HEK293 (cell line): Measurements from ENCODE around the gene STEAP3.
A peak's percentile ranks its signal among the peaks of the same experiment; 100 is the strongest.

Experiments
- CTCF ChIA-PET: fragments of 350-600 bp; formaldehyde crosslinking; extraction: SDS; loops from one replicate; lab custom pipeline; 2021; ENCODE audit warnings: antibody characterized with exemption; lab: Yijun Ruan, JAX
- POLR2A ChIA-PET: fragments of 300-600 bp; formaldehyde crosslinking; extraction: SDS; loops from one replicate; lab custom pipeline; 2020; ENCODE audit warnings: antibody characterized with exemption, inconsistent platforms; lab: Yijun Ruan, JAX
- H3K27ac ChIP-seq: fragments of 200-500 bp; sonication (Bioruptor generic); 2 replicates; pipeline ENCODE4 v1.5.1; 2014; ENCODE audit warnings: low read depth, low read length, control low read depth, inconsistent platforms; ENCODE audit errors: extremely low read depth
- H3K36me3 ChIP-seq, 2 experiments: fragments of 200-500 bp in 1 of 2; sonication (Bioruptor generic) in 1 of 2; 1 replicate in 1 of 2; 2 replicates in 1 of 2; pipeline ENCODE4 v1.5.1; 2014 to 2017; ENCODE audit warnings: inconsistent platforms in 2 of 2, low read length in 2 of 2; ENCODE audit not compliant: control insufficient read depth in 2 of 2, insufficient read depth in 1 of 2
- H3K4me1 ChIP-seq: fragments of 200-500 bp; sonication (Bioruptor generic); 2 replicates; pipeline ENCODE4 v1.5.1; 2014; ENCODE audit warnings: mild to moderate bottlenecking, low read length, inconsistent platforms; ENCODE audit not compliant: control insufficient read depth, insufficient read depth
- H3K4me3 ChIP-seq: 2 replicates; pipeline ENCODE4 v1.5.1; 2011; ENCODE audit warnings: low read depth, mild to moderate bottlenecking, control low read depth, low read length, moderate library complexity
- H3K9me3 ChIP-seq: fragments of 200-500 bp; sonication (Bioruptor generic); 2 replicates; pipeline ENCODE4 v1.5.1; 2014; ENCODE audit warnings: low read depth, low read length, inconsistent platforms; ENCODE audit not compliant: control insufficient read depth, insufficient read depth
- BCL11A ChIP-seq: fragments of 450-650 bp; formaldehyde crosslinking; IDR thresholded peaks from 2 replicates; pipeline ENCODE4 v1.5.1; 2016; ENCODE audit warnings: low read depth, missing biosample characterization, missing genetic modification characterization
- CTCF ChIP-seq: fragments of 450-650 bp; formaldehyde crosslinking; IDR thresholded peaks from 2 replicates; pipeline ENCODE4 v1.5.1; 2016; ENCODE audit warnings: missing biosample characterization, missing genetic modification characterization
- PATZ1 ChIP-seq: fragments of 450-650 bp; formaldehyde crosslinking; IDR thresholded peaks from 2 replicates; pipeline ENCODE4 v1.5.1; 2016; ENCODE audit warnings: missing biosample characterization, missing genetic modification characterization
- ZBTB10 ChIP-seq: fragments of 450-650 bp; formaldehyde crosslinking; IDR thresholded peaks from 2 replicates; pipeline ENCODE4 v1.5.1; 2016; ENCODE audit warnings: missing biosample characterization, missing genetic modification characterization
- ZBTB8A ChIP-seq: fragments of 450-650 bp; formaldehyde crosslinking; IDR thresholded peaks from 2 replicates; pipeline ENCODE4 v1.5.1; 2016; ENCODE audit warnings: missing biosample characterization, missing genetic modification characterization
- ZIC2 ChIP-seq: fragments of 450-650 bp; formaldehyde crosslinking; IDR thresholded peaks from 2 replicates; pipeline ENCODE4 v1.5.1; 2016; ENCODE audit warnings: missing biosample characterization, missing genetic modification characterization
- ZNF132 ChIP-seq: fragments of 450-650 bp; formaldehyde crosslinking; IDR thresholded peaks from 2 replicates; pipeline ENCODE4 v1.5.1; 2017; ENCODE audit warnings: missing biosample characterization, missing genetic modification characterization, borderline replicate concordance
- ZNF311 ChIP-seq: fragments of 450-650 bp; formaldehyde crosslinking; IDR thresholded peaks from 2 replicates; pipeline ENCODE4 v1.5.1; 2017; ENCODE audit warnings: missing biosample characterization, missing genetic modification characterization, borderline replicate concordance
- ZNF335 ChIP-seq: fragments of 450-650 bp; formaldehyde crosslinking; conservative IDR thresholded peaks from 2 replicates; pipeline ENCODE4 v1.5.1; 2016; ENCODE audit warnings: missing biosample characterization, missing genetic modification characterization
- ZNF600 ChIP-seq: fragments of 450-650 bp; formaldehyde crosslinking; IDR thresholded peaks from 2 replicates; pipeline ENCODE4 v1.5.1; 2016; ENCODE audit warnings: missing biosample characterization, missing genetic modification characterization

STEAP3 gene

GRCh38 chr2:119222213-119222612, 1.4 kb upstream of the STEAP3 start:
- Histone ChIP-seq H3K36me3 (peaks cover 0 to 4% of the 10 kb centered on the region in 2 experiments; a peak in 1 of 3 replicates), H3K4me1 (peaks cover 18% of the 10 kb centered on the region), H3K4me3 (no peak overlapping the region), H3K9me3 (no peaks in the 10 kb centered on the region), H3K27ac (no peak overlapping the region)
- TF ChIP-seq ZIC2 (tag by site-specific recombination) (peak; percentile 78), ZNF132 (tag by site-specific recombination) (no peak)
- POLR2A ChIA-PET: interaction anchor here (0.6 kb wide), 1 partner anchor 1289 kb away, joined by 4 read pairs; no protein-coding TSS in a partner anchor
- CTCF ChIA-PET: interaction anchor here (0.7 to 0.9 kb wide), 2 partner anchors 11 to 37 kb away, joined by 3 to 5 read pairs; no protein-coding TSS in a partner anchor

GRCh38 chr2:119222863-119223520, 642 bp upstream of the STEAP3 start:
- Histone ChIP-seq H3K4me1 (peaks cover 18% of the 10 kb centered on the region), H3K9me3 (no peaks in the 10 kb centered on the region), H3K27ac (peak overlapping the region; percentile 4; the same call in 1 of the 2 replicates), H3K4me3 (peak overlapping the region; percentile 62), H3K36me3 (peaks cover 0 to 7% of the 10 kb centered on the region in 2 experiments; a peak in 1 of 3 replicates)
- TF ChIP-seq ZNF600 (peak; percentile 20; the same call in 1 of the 2 replicates), ZNF311 (no peak), PATZ1 (no peak), BCL11A (tag by site-specific recombination) (no peak)
- POLR2A ChIA-PET: interaction anchor here (0.5 to 1.0 kb wide), 3 partner anchors 32 to 1682 kb away, joined by 3 to 4 read pairs (median 3); no protein-coding TSS in a partner anchor
- CTCF ChIA-PET: interaction anchor here (0.7 kb wide), 1 partner anchor 10 kb away, joined by 3 read pairs; no protein-coding TSS in a partner anchor

GRCh38 chr2:119224391-119225104, 914 bp downstream of the STEAP3 start:
- H3K36me3 ChIP-seq: peaks cover 0 to 7% of the 10 kb centered on the region in 2 experiments; a peak in 1 of 3 replicates
- TF ChIP-seq ZBTB8A (tag by site-specific recombination) (no peak), ZNF335 (tag by site-specific recombination) (peak; percentile 72)
- TF ChIP-seq, all 188 proteins: peak for 1
- H3K4me1 ChIP-seq: peaks cover 12% of the 10 kb centered on the region
- peak overlapping the region; percentile 62 for H3K4me3 ChIP-seq
- H3K9me3 ChIP-seq: no peaks in the 10 kb centered on the region
- H3K27ac ChIP-seq: peak overlapping the region; percentile 47; the same call in 1 of the 2 replicates
- ChIA-PET CTCF (interaction anchor here (0.9 to 3.4 kb wide), 4 partner anchors 17 to 86 kb away, joined by 3 to 18 read pairs (median 4); no protein-coding TSS in a partner anchor), POLR2A (interaction anchor here (0.9 kb wide), 1 partner anchor 16 kb away, joined by 3 read pairs; no protein-coding TSS in a partner anchor)

GRCh38 chr2:119225105-119225865, 1.7 kb downstream of the STEAP3 start:
- ChIA-PET CTCF (interaction anchor here (0.9 to 3.4 kb wide), 5 partner anchors 9 to 86 kb away, joined by 3 to 18 read pairs (median 4); no protein-coding TSS in a partner anchor), POLR2A (no interaction called here)
- Histone ChIP-seq H3K9me3 (no peaks in the 10 kb centered on the region), H3K4me3 (no peak overlapping the region), H3K4me1 (peaks cover 6% of the 10 kb centered on the region; the same call in 1 of the 2 replicates), H3K27ac (no peak overlapping the region), H3K36me3 (peaks cover 0 to 7% of the 10 kb centered on the region in 2 experiments; a peak in 1 of 3 replicates)
- TF ChIP-seq ZBTB10 (tag by site-specific recombination) (no peak), CTCF (tag by site-specific recombination) (peak; percentile 47)
